Inferior parietal cortex (tissue), 1 donor: ENCODE data around the gene MAPT.
A peak's percentile ranks its signal among the peaks of the same experiment; 100 is the strongest.
"Not testable (repeated sequence)": the region's sequence is repeated elsewhere in the genome, so short reads cannot be mapped to it uniquely, and the experiment has no call there.

Experiments
- DNase-seq: peaks from one replicate; pipeline ENCODE4 v3.0.0-alpha.2; 2016; ENCODE audit errors: extremely low spot score

Gene MAPT

GRCh38 chr17:45862127-45862526, 32.2 kb upstream of the MAPT start:
- not testable (repeated sequence) for DNase-seq

DNA sequence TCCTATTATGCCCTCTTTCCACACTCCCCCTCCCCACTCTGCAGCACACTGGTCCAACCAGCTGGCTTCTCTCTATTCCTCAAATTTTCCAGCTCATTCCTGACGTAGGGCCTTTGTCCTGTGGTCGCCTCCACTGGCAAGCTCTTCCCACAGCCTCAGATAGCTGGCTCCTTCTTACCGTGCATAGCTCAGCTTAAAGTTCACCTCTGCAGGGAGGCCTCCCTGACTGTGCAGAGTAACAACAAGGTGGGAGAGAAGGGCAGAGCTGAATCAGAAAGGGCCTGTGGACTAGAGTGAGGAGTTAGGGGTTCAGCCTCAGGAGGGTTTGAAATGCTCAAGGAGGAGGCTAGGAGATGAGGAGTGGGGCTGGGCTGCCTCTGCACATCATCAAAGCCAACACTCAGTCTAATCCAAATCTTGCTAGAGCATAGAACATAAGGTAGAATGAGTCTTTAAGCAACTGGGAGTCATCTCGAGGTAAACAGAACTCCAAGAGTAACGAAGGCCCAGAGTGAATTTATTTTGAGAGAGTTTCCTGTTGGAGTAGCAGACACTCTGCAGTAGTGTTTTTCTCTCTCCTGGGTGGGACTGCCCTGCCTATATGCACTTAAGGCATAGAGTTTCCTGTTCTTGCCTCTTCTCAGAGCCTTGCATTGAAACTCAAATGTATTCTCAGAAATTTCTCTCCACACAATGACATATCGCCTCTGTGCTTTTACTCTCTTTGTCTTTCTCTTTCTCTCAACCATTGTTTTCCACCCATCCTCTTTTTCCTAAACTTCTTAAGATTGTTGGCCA, 30.3 kb upstream of the MAPT start:
- no peak for DNase-seq

- peak; percentile 81 for DNase-seq
Measured at GRCh38 chr17:45867171-45867570, 27.2 kb upstream of the MAPT start.

DNA sequence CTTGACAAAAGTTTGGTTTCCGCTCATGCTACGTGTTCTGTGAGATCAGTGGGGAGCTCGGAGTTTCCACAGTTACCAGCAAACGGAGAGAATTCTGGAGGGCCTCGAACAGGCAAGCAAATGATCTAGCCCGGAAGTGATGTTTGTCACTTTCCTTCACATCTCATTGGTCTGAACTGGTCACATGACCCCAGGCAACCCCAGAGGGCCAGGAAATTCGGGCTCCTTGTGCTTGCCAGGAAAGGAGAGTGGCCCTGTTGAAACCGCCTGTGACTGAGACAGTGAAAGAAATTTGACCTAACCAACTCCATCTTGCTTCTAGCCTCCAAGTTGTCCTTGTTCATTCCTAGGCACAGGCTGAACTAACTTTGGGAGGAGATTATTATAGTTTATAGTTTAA, 26.7 kb upstream of the MAPT start:
- no peak for DNase-seq

DNA sequence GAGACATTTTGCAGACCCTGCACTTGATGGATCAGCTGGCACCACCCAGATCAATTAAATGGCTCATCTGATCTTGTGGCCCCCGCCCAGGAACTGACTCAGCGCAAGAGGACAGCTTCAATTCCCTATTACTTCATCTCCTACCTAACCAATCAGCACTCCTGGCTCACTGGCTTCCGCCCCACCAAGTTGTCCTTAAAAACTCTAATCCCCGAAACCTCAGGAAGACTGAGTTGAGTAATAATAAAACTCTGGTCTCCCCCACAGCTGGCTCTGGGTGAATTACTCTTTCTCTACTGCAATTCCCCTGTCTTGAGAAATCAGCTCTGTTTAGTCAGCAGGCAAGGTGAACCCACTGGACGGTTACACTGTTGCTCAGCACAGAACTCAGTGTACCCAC, 26.1 kb upstream of the MAPT start:
- no peak for DNase-seq

DNA sequence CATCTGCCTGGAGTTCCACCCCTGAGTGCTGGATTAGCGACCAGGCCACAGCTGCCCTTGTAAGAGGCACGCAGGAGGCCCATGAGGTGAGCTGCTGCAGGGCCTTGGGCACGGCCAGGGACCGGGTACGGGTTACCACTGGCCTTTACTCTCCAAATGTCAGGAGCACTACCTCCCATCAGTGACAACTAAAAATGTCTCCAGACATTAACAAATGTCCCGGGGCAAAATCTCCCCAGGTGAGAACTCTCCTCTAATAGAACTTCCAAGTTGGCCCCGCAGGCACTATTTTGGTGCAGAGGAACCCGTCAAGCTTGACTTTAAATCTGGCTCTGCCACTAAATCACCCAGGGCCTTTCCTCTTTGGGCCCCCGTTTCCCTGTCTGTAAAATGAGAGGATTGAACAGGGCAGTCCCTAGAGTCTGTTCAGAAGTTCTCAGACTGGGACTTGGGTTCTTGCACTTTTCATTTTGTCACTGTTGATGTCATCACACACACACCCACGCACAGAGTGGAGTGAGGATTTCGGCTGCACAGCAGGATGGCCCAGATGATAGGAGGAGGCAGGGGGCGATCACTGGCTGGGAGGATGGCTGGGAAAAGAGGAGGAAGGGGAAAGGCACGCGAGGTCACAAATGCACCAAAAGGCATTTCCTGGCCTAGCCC, 24.5 kb upstream of the MAPT start:
- no peak for DNase-seq

DNA sequence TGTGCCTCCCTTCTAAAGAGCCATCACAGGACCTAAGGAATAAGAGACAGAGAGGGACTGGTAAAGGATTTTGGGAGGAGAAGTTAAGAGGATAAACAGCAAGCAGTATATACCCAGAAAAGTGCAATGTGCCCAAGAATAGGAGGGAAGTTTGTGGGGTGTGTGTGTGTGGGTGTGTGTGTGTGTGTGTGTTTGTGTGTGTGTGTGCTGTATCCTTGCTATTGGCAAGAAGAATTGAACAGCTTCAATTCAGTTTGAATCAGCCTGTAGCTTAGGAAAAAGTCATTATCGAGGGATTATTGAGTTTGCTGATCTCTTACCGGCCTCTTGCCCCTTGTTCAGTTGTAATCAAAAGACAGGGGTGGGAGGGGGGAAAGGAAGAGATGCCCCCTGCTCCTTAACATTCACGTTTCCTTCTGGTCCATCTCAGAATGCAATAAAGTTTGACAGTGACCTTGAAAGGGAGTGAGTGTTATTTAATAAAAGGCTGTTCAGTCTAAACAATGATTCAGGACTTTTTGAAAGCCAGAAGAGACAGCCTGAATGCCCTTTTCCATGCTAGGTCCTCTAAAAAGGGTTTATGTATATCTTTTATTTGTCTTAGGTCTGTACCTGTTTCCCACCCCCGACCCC, 23.9 kb upstream of the MAPT start:
- DNase-seq, result no peak

DNA sequence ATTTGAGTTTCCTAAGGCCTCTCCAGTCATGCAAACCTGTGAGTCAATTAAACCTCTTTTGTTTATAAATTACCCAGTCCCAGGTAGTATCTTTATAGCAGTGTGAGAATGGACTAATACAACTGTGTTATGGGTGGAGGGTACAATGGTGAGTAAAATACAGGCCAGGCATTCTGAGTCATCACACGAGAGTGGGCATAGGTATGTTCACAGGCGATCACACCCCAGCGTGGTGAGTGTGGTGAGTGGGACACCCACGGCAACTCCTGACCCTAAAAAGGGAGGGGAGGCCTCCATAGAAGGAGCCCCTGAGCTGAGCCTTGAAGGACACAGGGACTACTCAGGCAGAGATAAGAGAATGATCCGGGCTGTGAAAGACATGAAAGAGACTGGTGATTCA, 22.6 kb upstream of the MAPT start:
- DNase-seq, result no peak

DNA sequence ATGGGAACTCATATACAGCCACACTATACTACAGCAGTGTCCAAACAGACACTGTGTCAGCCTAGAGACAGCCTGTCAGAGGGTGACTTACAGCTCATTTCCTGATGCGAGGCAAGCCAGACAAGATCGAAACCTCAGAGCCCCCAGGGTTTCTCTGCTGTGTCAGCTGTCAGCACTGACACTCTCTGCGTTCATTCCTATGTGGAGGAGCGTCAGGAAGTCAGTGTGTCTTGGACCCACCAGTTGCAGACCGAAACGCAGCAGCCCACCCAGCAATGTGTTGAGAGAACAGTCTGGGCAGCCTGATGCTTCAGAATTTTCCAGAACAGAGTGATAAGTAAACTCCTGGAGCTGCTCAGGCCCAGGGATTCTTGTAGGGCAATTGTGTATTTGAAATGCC, 20.6 kb upstream of the MAPT start:
- DNase-seq, result no peak

- DNase-seq, result no peak
Measured at GRCh38 chr17:45874151-45874550, 20.2 kb upstream of the MAPT start.

- no peak for DNase-seq
Measured at GRCh38 chr17:45876539-45876938, 17.8 kb upstream of the MAPT start.

- DNase-seq, result no peak
Measured at GRCh38 chr17:45877467-45877866, 16.9 kb upstream of the MAPT start.

DNA sequence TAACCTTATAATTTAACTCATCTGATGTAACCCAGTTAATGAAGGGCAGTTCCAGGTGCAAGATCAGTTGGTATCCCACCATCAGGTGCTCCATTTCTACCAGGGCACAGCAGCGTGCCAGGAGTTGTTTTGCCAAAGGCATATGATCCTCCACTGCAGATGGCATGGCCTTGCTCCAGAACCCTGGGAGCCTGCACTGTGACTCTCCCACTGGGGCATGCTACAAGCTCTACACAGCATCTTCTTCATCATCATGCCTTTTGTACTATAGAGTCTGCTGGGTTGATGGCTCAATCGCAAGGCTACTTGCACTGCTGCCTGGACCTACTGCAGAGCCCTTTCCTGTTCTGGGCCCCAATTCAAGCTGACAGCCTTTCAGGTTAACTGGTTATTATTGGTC, 11.3 kb upstream of the MAPT start:
- DNase-seq, result no peak

DNA sequence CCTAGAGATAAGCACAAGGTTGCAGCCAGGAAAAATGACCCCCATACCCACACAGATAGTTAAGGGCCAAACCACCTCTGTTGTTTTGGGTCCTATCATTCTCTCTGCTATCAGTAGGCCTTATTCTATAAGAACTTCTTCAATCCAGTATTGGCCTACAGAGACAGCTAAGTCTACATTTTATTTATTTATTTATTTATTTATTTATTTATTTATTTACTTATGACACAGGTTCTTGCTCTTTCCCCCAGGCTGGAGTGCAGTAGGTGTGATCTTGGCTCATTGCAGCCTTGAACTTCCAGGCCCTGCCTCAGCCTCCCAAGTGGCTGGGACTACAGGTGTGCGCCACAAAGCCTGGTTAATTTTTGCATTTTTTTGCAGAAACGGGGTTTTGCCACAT, 7.5 kb upstream of the MAPT start:
- DNase-seq, result no peak

GRCh38 chr17:45888392-45888791, 6.0 kb upstream of the MAPT start:
- DNase-seq, result no peak

GRCh38 chr17:45889579-45889978, 4.8 kb upstream of the MAPT start:
- no peak for DNase-seq

- DNase-seq, result peak; percentile 22
Measured at GRCh38 chr17:45893725-45894021, 681 bp upstream of the MAPT start.

- peak; percentile 57 for DNase-seq
Measured at GRCh38 chr17:45895304-45895968, 1.1 kb downstream of the MAPT start.

- DNase-seq, result peak; percentile 44
Measured at GRCh38 chr17:45895969-45896785, 1.8 kb downstream of the MAPT start.

DNA sequence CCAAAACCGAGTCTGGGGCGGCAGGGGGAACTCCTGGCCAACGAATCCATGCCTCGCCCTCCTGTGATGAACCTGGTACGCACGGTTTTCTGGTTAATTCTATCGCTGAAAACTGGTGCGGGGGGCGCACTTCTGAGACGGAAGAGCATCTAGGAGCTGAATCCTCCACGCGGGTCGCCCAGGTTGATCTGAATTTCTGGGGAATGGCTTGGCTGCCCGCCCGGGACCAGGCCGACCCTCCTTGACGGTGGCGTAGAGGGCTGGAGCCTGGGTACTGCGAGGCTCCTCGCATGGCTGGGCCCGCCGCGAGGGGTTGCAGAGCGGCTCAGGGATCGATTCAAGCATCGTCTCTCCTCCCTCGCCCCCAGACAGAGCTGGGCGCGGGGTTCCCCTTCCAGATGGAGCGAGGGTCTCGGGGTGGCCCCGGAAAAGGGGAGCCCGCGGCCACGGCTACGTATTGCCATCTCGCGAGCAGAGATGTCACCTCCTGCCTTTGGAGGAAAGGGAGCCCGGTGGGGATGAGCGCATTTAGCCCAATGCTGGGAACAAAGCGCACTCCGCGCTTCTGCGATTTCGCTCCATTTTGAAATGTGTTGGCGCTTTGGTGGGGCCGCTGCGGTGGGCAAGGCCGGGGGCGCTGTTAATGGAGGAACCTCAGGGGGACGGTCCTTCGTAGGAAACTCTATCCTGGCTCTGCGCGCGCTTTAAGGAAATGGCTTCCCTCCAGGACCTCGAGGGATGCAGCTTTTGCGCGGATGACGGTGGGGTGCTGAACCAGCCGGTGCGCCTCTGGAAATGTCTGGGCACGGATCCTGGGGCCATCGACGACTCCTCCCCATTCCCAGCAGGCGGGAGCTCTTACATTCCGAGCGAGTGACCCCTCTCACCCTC, 2.7 kb downstream of the MAPT start:
- peak; percentile 46 for DNase-seq

- DNase-seq, result no peak
Measured at GRCh38 chr17:45900136-45900535, 5.8 kb downstream of the MAPT start.
